Measurements from ENCODE around the gene TP73.

- TF ChIP-seq EZH2 (IDR thresholded peaks at IDR 0.05; ENCODE audit: insufficient read depth, poor library complexity, severe bottlenecking) (no peak), EZH2phosphoT487 (IDR thresholded peaks at IDR 0.05; ENCODE audit: insufficient read depth, low read depth) (no peak)
Measured at GRCh38 chr1:3608154-3608553, 44.2 kb upstream of the TP73 start.

Measured in GM23248 (cell line).